Lower lobe of right lung (tissue), 2 donors: ENCODE data around the gene TMEM259. TPM values are rescaled to one million over a fixed set of nuclear protein-coding genes. Genes with fewer than 3 reads are reported as not detected.

Source experiments
- ATAC-seq, 2 donors: fragments of 200-7000 bp; cut with Tn5 transposase; one replicate each; pipeline ENCODE4 v1.9.1; 2020 to 2022; ENCODE audit warnings: mild to moderate bottlenecking in 2 of 2, moderate library complexity in 2 of 2
- DNase-seq: peaks from one replicate; pipeline ENCODE4 v3.0.0-alpha.2; 2020
- H3K27ac ChIP-seq: fragments of 200-600 bp; one replicate; pipeline ENCODE4 v1.8.0; 2022
- H3K27me3 ChIP-seq: fragments of 200-600 bp; one replicate; pipeline ENCODE4 v1.8.0; 2022; ENCODE audit warnings: low read depth
- H3K36me3 ChIP-seq: fragments of 200-600 bp; one replicate; pipeline ENCODE4 v1.8.0; 2022; ENCODE audit warnings: mild to moderate bottlenecking
- H3K4me1 ChIP-seq: fragments of 200-600 bp; one replicate; pipeline ENCODE4 v1.8.0; 2022
- H3K4me3 ChIP-seq: fragments of 200-600 bp; one replicate; pipeline ENCODE4 v1.8.0; 2022; ENCODE audit warnings: mild to moderate bottlenecking
- H3K9me3 ChIP-seq: fragments of 200-600 bp; one replicate; pipeline ENCODE4 v1.8.0; 2022
- CTCF ChIP-seq: fragments of 200-600 bp; IDR thresholded peaks from one replicate; pipeline ENCODE4 v1.8.0; 2022; ENCODE audit warnings: antibody characterized with exemption, mild to moderate bottlenecking
- intact Hi-C: fragments of 100-400 bp; cut with DNase I; formaldehyde crosslinking; loops from one replicate; pipeline ENCODE4 v1.11.0; 2022
- total RNA-seq: library from RNA; stranded (reverse); fragmentation: NEBNext Ultra II Directional; extraction: Animal tissue kit (Norgen Biotek cat#: 25700); gene quantifications from one replicate; pipeline ENCODE4 v1.2.1, GENCODE V29; 2021
- donor health status: DM: no; HTN: yes; CAD: no; lungs with severe emphysema.

TMEM259 gene
- total RNA-seq, 1 donor from 2014 or later, result 159 TPM

- no peak overlapping the region for H3K4me3 ChIP-seq
- no peak for DNase-seq
- peak overlapping the region; percentile 4 for H3K27ac ChIP-seq
- ATAC-seq, result peak in 1 of 2 donors; percentile 3
- no peaks in the 10 kb centered on the region for H3K27me3 ChIP-seq
- H3K4me1 ChIP-seq, result peaks cover 10% of the 10 kb centered on the region
- no peaks in the 10 kb centered on the region for H3K9me3 ChIP-seq
- no peak for TF ChIP-seq CTCF
- intact Hi-C loops, result no loop called here
- peaks cover 49% of the 10 kb centered on the region for H3K36me3 ChIP-seq
Measured at GRCh38 chr19:1009981-1010538, 10.9 kb downstream of the TMEM259 start.

GRCh38 chr19:1009041-1009980 is 11.6 kb downstream of the TMEM259 start:
- intact Hi-C loops, result no loop called here
- Histone ChIP-seq H3K9me3 (no peaks in the 10 kb centered on the region), H3K36me3 (peaks cover 49% of the 10 kb centered on the region), H3K27me3 (no peaks in the 10 kb centered on the region), H3K27ac (peak overlapping the region; percentile 46), H3K4me3 (peak overlapping the region; percentile 11), H3K4me1 (peaks cover 7% of the 10 kb centered on the region)
- TF ChIP-seq CTCF, result no peak
- DNase-seq (no peak), ATAC-seq (peak; percentile 8 to 31)

- Histone ChIP-seq H3K4me1 (peaks cover 7% of the 10 kb centered on the region), H3K36me3 (peaks cover 41% of the 10 kb centered on the region), H3K9me3 (no peaks in the 10 kb centered on the region), H3K27ac (peak overlapping the region; percentile 46), H3K4me3 (peak overlapping the region; percentile 11), H3K27me3 (peaks cover 3% of the 10 kb centered on the region)
- intact Hi-C loops, result no loop called here
- ATAC-seq, result no peak
- TF ChIP-seq CTCF, result no peak
- DNase-seq, result no peak
Measured at GRCh38 chr19:1008268-1009040, 12.5 kb downstream of the TMEM259 start.

- Histone ChIP-seq H3K4me1 (peaks cover 7% of the 10 kb centered on the region), H3K27ac (no peak overlapping the region), H3K9me3 (no peaks in the 10 kb centered on the region), H3K27me3 (peaks cover 8% of the 10 kb centered on the region), H3K4me3 (no peak overlapping the region), H3K36me3 (peaks cover 33% of the 10 kb centered on the region)
- no peak for DNase-seq
- intact Hi-C loops, result no loop called here
- no peak for TF ChIP-seq CTCF
- ATAC-seq, result no peak
Measured at GRCh38 chr19:1007399-1008251, 13.3 kb downstream of the TMEM259 start.
